Measurements from ENCODE around the gene RCHY1. TPM values are rescaled to one million over a fixed set of nuclear protein-coding genes. Genes with fewer than 3 reads are reported as not detected.
"Not testable (repeated sequence)": the region's sequence is repeated elsewhere in the genome, so short reads cannot be mapped to it uniquely, and the experiment has no call there.

Gene RCHY1
- polyA plus RNA-seq, 4 donors, result 16.8 to 38.6 (median 28.5) TPM

DNA sequence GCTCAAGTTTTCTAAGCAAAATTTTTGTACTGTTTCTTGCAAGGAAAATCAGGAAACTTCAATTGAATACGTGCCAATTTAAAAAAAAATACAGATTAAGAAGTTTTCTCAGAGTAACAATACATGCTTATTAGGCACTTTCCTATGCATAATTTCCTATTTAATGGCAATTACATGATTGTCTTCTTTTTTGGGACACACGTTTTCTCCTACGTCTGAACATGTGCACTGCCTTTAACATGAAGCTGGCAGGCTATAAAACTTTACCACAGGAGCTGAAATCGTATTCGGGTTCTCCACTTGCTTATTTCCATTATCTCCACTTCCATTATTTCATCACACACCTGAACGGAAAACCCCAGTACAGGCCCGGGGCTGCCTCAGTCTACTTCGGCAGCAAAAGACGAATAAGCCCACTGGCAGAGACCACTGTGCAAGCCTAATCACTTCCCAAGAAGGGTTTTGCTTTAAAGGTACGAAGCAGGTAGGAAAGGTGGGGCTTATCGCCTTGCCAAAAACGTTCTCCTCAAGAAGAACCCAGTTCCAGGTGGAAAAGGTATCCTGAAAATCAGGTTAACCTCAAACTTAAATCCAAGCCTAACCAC, 575 bp downstream of the RCHY1 start:
- Histone ChIP-seq H3K4me1 (ENCODE audit: control insufficient read depth in 3 of 3, insufficient read depth in 2 of 3, low read depth in 1 of 3, low read length in 2 of 3) (peaks cover 2 to 21% (median 14%) of the 10 kb centered on the region in 3 donors), H3K4me3 (ENCODE audit: low read depth in 1 of 3, low read length in 3 of 3) (peak overlapping the region; percentile 47 to 90 (median 87)), H3K36me3 (ENCODE audit: control insufficient read depth in 3 of 3, insufficient read depth in 2 of 3, low read depth in 1 of 3, low read length in 3 of 3) (peaks cover 0 to 5% (median 0%) of the 10 kb centered on the region in 3 donors), H3K9me3 (ENCODE audit: control insufficient read depth in 2 of 2, insufficient read depth in 1 of 2, low read depth in 1 of 2, low read length in 1 of 2) (no peaks in the 10 kb centered on the region), H3K27ac (ENCODE audit: low read depth in 1 of 3, low read length in 2 of 3) (peak overlapping the region; percentile 91 to 98 (median 98)), H3K27me3 (ENCODE audit: control insufficient read depth in 3 of 3, insufficient read depth in 3 of 3, low read length in 3 of 3) (no peaks in the 10 kb centered on the region)
- 0 to 1% (median 1%) methylated on average over 12 of the region's 12 CpGs for WGBS, 3 donors
- DNase-seq (no peak), FAIRE-seq (no peak)

- 24 to 31% (median 27%) methylated on average over 6 of the region's 6 CpGs for WGBS, 3 donors
- Histone ChIP-seq H3K4me1 (ENCODE audit: control insufficient read depth in 3 of 3, insufficient read depth in 2 of 3, low read depth in 1 of 3, low read length in 2 of 3) (peaks cover 2 to 21% (median 14%) of the 10 kb centered on the region in 3 donors), H3K4me3 (ENCODE audit: low read depth in 1 of 3, low read length in 3 of 3) (peak overlapping the region in 2 of 3 donors; percentile 87 to 90), H3K27me3 (ENCODE audit: control insufficient read depth in 3 of 3, insufficient read depth in 3 of 3, low read length in 3 of 3) (no peaks in the 10 kb centered on the region), H3K36me3 (ENCODE audit: control insufficient read depth in 3 of 3, insufficient read depth in 2 of 3, low read depth in 1 of 3, low read length in 3 of 3) (peaks cover 0 to 5% (median 0%) of the 10 kb centered on the region in 3 donors), H3K27ac (ENCODE audit: low read depth in 1 of 3, low read length in 2 of 3) (peak overlapping the region; percentile 32 to 98 (median 86)), H3K9me3 (ENCODE audit: control insufficient read depth in 2 of 2, insufficient read depth in 1 of 2, low read depth in 1 of 2, low read length in 1 of 2) (no peaks in the 10 kb centered on the region)
- DNase-seq, result peak; percentile 7 to 40
- FAIRE-seq, result no peak
Observed at GRCh38 chr4:75512386-75513211, 1.6 kb downstream of the RCHY1 start.

- DNase-seq (no peak), FAIRE-seq (no peak)
- H3K9me3 ChIP-seq (ENCODE audit: control insufficient read depth in 2 of 2, insufficient read depth in 1 of 2, low read depth in 1 of 2, low read length in 1 of 2), result no peaks in the 10 kb centered on the region
- H3K4me1 ChIP-seq (ENCODE audit: control insufficient read depth in 3 of 3, insufficient read depth in 2 of 3, low read depth in 1 of 3, low read length in 2 of 3), result peaks cover 2 to 21% (median 14%) of the 10 kb centered on the region in 3 donors
- H3K27ac ChIP-seq (ENCODE audit: low read depth in 1 of 3, low read length in 2 of 3), result peak overlapping the region in 1 of 3 donors; percentile 58
- peaks cover 0 to under 1% (median 0%) of the 10 kb centered on the region in 3 donors for H3K36me3 ChIP-seq (ENCODE audit: control insufficient read depth in 3 of 3, insufficient read depth in 2 of 3, low read depth in 1 of 3, low read length in 3 of 3)
- peak overlapping the region in 2 of 3 donors; percentile 3 to 23 for H3K4me3 ChIP-seq (ENCODE audit: low read depth in 1 of 3, low read length in 3 of 3)
- no peaks in the 10 kb centered on the region for H3K27me3 ChIP-seq (ENCODE audit: control insufficient read depth in 3 of 3, insufficient read depth in 3 of 3, low read length in 3 of 3)
- 58 to 65% (median 63%) methylated on average over 3 of the region's 3 CpGs for WGBS, 3 donors
Observed at GRCh38 chr4:75511841-75512240, 2.4 kb downstream of the RCHY1 start.

DNA sequence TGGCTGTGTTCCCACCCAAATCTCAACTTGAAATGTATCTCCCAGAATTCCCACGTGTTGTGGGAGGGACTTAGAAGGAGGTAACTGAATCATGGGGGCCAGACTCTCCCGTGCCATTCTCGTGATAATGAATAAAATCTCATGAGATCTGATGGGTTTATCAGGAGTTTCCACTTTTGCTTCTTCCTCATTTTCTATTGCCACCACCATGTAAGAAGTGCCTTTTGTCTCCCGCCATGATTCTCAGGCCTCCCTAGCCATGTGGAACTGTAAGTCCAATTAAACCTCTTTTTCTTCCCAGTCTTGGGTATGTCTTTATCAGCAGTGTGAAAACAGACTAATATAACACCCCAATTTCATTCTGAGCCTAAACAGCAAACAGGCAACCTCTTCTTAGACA, 4.6 kb downstream of the RCHY1 start:
- H3K36me3 ChIP-seq (ENCODE audit: control insufficient read depth in 3 of 3, insufficient read depth in 2 of 3, low read depth in 1 of 3, low read length in 3 of 3); H3K27me3 ChIP-seq (ENCODE audit: control insufficient read depth in 3 of 3, insufficient read depth in 3 of 3, low read length in 3 of 3); DNase-seq; H3K27ac ChIP-seq (ENCODE audit: low read depth in 1 of 3, low read length in 2 of 3); H3K9me3 ChIP-seq (ENCODE audit: control insufficient read depth in 2 of 2, insufficient read depth in 1 of 2, low read depth in 1 of 2, low read length in 1 of 2); FAIRE-seq; H3K4me3 ChIP-seq (ENCODE audit: low read depth in 1 of 3, low read length in 3 of 3): not testable (repeated sequence)
- WGBS, 3 donors, result 86 to 90% (median 89%) methylated on average over 4 of the region's 4 CpGs
- peaks cover 2 to 15% (median 12%) of the 10 kb centered on the region in 3 donors for H3K4me1 ChIP-seq (ENCODE audit: control insufficient read depth in 3 of 3, insufficient read depth in 2 of 3, low read depth in 1 of 3, low read length in 2 of 3)

- Histone ChIP-seq H3K4me3 (ENCODE audit: low read depth in 1 of 3, low read length in 3 of 3) (no peak overlapping the region), H3K27ac (ENCODE audit: low read depth in 1 of 3, low read length in 2 of 3) (peak overlapping the region in 1 of 3 donors; percentile 44), H3K9me3 (ENCODE audit: control insufficient read depth in 2 of 2, insufficient read depth in 1 of 2, low read depth in 1 of 2, low read length in 1 of 2) (no peaks in the 10 kb centered on the region), H3K27me3 (ENCODE audit: control insufficient read depth in 3 of 3, insufficient read depth in 3 of 3, low read length in 3 of 3) (no peaks in the 10 kb centered on the region), H3K4me1 (ENCODE audit: control insufficient read depth in 3 of 3, insufficient read depth in 2 of 3, low read depth in 1 of 3, low read length in 2 of 3) (peaks cover 0 to 3% (median 0%) of the 10 kb centered on the region in 3 donors), H3K36me3 (ENCODE audit: control insufficient read depth in 3 of 3, insufficient read depth in 2 of 3, low read depth in 1 of 3, low read length in 3 of 3) (peaks cover 0 to 16% (median 5%) of the 10 kb centered on the region in 3 donors)
- 86 to 95% (median 94%) methylated on average over 2 of the region's 2 CpGs for WGBS, 3 donors
- FAIRE-seq, result no peak
- peak in 1 of 2 donors; percentile 32 for DNase-seq
Observed at GRCh38 chr4:75505630-75506029, 8.6 kb downstream of the RCHY1 start.

DNA sequence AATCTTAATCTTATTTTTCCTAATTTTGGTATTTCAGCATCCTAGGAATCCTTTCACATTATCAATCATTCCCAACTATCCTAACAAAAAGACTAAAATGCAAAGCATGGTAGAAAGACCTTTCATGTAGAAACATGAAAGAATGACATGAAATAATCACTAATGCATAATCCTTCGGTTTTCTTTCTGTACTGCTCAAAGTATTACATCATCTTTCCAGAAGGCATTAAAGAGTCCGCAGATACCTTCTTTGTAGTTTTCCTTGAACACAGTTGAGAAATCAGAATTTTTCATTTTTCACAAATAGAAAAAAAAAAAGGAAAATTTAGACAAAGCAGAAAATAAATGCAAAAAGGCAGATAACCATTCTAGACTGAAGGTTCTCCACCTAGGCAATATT, 11.5 kb downstream of the RCHY1 start:
- Histone ChIP-seq H3K4me1 (ENCODE audit: control insufficient read depth in 3 of 3, insufficient read depth in 2 of 3, low read depth in 1 of 3, low read length in 2 of 3) (no peaks in the 10 kb centered on the region), H3K9me3 (ENCODE audit: control insufficient read depth in 2 of 2, insufficient read depth in 1 of 2, low read depth in 1 of 2, low read length in 1 of 2) (peaks cover 0 to 2% of the 10 kb centered on the region in 2 donors), H3K27ac (ENCODE audit: low read depth in 1 of 3, low read length in 2 of 3) (no peak overlapping the region), H3K27me3 (ENCODE audit: control insufficient read depth in 3 of 3, insufficient read depth in 3 of 3, low read length in 3 of 3) (no peaks in the 10 kb centered on the region), H3K4me3 (ENCODE audit: low read depth in 1 of 3, low read length in 3 of 3) (no peak overlapping the region), H3K36me3 (ENCODE audit: control insufficient read depth in 3 of 3, insufficient read depth in 2 of 3, low read depth in 1 of 3, low read length in 3 of 3) (peaks cover 0 to 19% (median 5%) of the 10 kb centered on the region in 3 donors)
- no peak for DNase-seq
- FAIRE-seq, result no peak
- 97 to 99% (median 98%) methylated on average over 2 of the region's 2 CpGs for WGBS, 3 donors

DNA sequence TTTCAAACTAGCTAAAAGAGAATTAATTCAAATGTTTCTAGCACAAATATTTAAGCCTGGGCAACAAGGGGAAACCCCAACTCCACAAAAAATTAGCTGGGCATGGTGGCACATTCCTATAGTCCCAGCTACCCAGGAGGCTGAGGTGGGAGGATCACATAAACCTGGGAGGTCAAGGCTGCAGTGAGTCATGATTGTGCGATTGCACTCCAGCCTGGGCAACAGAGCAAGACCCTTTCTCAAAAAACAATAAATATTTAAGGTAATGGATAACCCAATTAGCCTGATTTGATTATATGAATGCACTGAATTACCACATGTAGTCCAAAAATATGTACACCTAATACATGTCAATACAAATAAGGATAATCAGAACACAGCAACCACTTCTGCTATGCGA, 14.3 kb downstream of the RCHY1 start:
- DNase-seq (no peak), FAIRE-seq (no peak)
- H3K9me3 ChIP-seq (ENCODE audit: control insufficient read depth in 2 of 2, insufficient read depth in 1 of 2, low read depth in 1 of 2, low read length in 1 of 2), result peaks cover 0 to 2% of the 10 kb centered on the region in 2 donors
- 96 to 98% (median 96%) methylated on average over 2 of the region's 2 CpGs for WGBS, 3 donors
- peaks cover 0 to 15% (median 8%) of the 10 kb centered on the region in 3 donors for H3K36me3 ChIP-seq (ENCODE audit: control insufficient read depth in 3 of 3, insufficient read depth in 2 of 3, low read depth in 1 of 3, low read length in 3 of 3)
- no peaks in the 10 kb centered on the region for H3K27me3 ChIP-seq (ENCODE audit: control insufficient read depth in 3 of 3, insufficient read depth in 3 of 3, low read length in 3 of 3)
- no peaks in the 10 kb centered on the region for H3K4me1 ChIP-seq (ENCODE audit: control insufficient read depth in 3 of 3, insufficient read depth in 2 of 3, low read depth in 1 of 3, low read length in 2 of 3)
- no peak overlapping the region for H3K27ac ChIP-seq (ENCODE audit: low read depth in 1 of 3, low read length in 2 of 3)
- H3K4me3 ChIP-seq (ENCODE audit: low read depth in 1 of 3, low read length in 3 of 3), result no peak overlapping the region

GRCh38 chr4:75498041-75498440, 16.2 kb downstream of the RCHY1 start:
- no peak for FAIRE-seq

More at GRCh38 chr4:75498041-75498440, 16.2 kb downstream of the RCHY1 start:
- H3K4me1 ChIP-seq (ENCODE audit: control insufficient read depth in 3 of 3, insufficient read depth in 2 of 3, low read depth in 1 of 3, low read length in 2 of 3), result no peaks in the 10 kb centered on the region
- H3K36me3 ChIP-seq (ENCODE audit: control insufficient read depth in 3 of 3, insufficient read depth in 2 of 3, low read depth in 1 of 3, low read length in 3 of 3), result peaks cover 0 to 14% (median 7%) of the 10 kb centered on the region in 3 donors
- 79 to 93% (median 81%) methylated on average over 2 of the region's 2 CpGs for WGBS, 3 donors
- DNase-seq, result no peak
- H3K27ac ChIP-seq (ENCODE audit: low read depth in 1 of 3, low read length in 2 of 3), result no peak overlapping the region
- H3K27me3 ChIP-seq (ENCODE audit: control insufficient read depth in 3 of 3, insufficient read depth in 3 of 3, low read length in 3 of 3), result no peaks in the 10 kb centered on the region
- H3K4me3 ChIP-seq (ENCODE audit: low read depth in 1 of 3, low read length in 3 of 3), result no peak overlapping the region
- H3K9me3 ChIP-seq (ENCODE audit: control insufficient read depth in 2 of 2, insufficient read depth in 1 of 2, low read depth in 1 of 2, low read length in 1 of 2), result peaks cover 0 to 2% of the 10 kb centered on the region in 2 donors
